ENCODE measurements around the gene ASTN2.

GRCh38 chr9:117182046-117182445 is 232.8 kb downstream of the ASTN2 start:
- TF ChIP-seq CTCF (conservative IDR thresholded peaks at IDR 0.05) (no peak), ZFX (IDR thresholded peaks at IDR 0.05) (no peak)
